Loucy (cell line): ENCODE data around the gene APBB2.

ENCODE experiments used
- CTCF ChIP-seq: fragments of 200-600 bp; sonication (generic); conservative IDR thresholded peaks from 2 replicates; pipeline ENCODE4 v1.5.1; 2014; ENCODE audit warnings: mild to moderate bottlenecking, antibody characterized with exemption, low read length
- EZH2phosphoT487 ChIP-seq: fragments of 200-600 bp; IDR thresholded peaks from 2 replicates; pipeline ENCODE4 v1.6.1; 2018; ENCODE audit warnings: antibody characterized with exemption, mild to moderate bottlenecking, moderate library complexity, borderline replicate concordance

- TF ChIP-seq CTCF (no peak), EZH2phosphoT487 (no peak)
These were observed 14.6 kb downstream of the APBB2 start for GRCh38 chr4:41199788-41200187.
